Panc1 (cell line): ENCODE measurements around the gene RBM10.

Source experiments
- CTCF ChIP-seq: fragments of 450-650 bp; IDR thresholded peaks from 2 replicates; pipeline ENCODE4 v1.5.1; 2017; ENCODE audit warnings: mild to moderate bottlenecking
- POLR2AphosphoS5 ChIP-seq: IDR thresholded peaks from 2 replicates; pipeline ENCODE4 v1.6.1; 2012; ENCODE audit warnings: mild to moderate bottlenecking, low read depth, low read length, moderate library complexity
- REST ChIP-seq, 2 experiments: IDR thresholded peaks; 2 replicates each; pipeline ENCODE4 v1.6.1; 2011 to 2012; ENCODE audit warnings: low read depth in 2 of 2, control low read depth in 1 of 2, low read length in 1 of 2, mild to moderate bottlenecking in 1 of 2, moderate library complexity in 1 of 2; ENCODE audit not compliant: insufficient read depth in 1 of 2
- SIN3A ChIP-seq: IDR thresholded peaks from 2 replicates; pipeline ENCODE4 v1.6.1; 2012; ENCODE audit warnings: low read depth, mild to moderate bottlenecking, low read length, moderate library complexity, borderline replicate concordance; ENCODE audit not compliant: insufficient read depth
- TCF7L2 ChIP-seq: IDR thresholded peaks from 2 replicates; pipeline ENCODE4 v1.6.1; 2011; ENCODE audit warnings: mild to moderate bottlenecking, low read depth, low read length, inconsistent platforms

- TF ChIP-seq CTCF: no peak
- TF ChIP-seq REST (IDR thresholded peaks at IDR 0.05; ENCODE audit: insufficient read depth in 1 of 2, low read depth in 2 of 2, low read length in 1 of 2): no peak
- no peak for TF ChIP-seq POLR2AphosphoS5
- no peak for TF ChIP-seq TCF7L2
- no peak for TF ChIP-seq SIN3A
These were observed 6.8 kb upstream of the RBM10 start for GRCh38 chrX:47138171-47138570.
